Choroid plexus epithelial cell (primary cell): ENCODE results near the gene FRMPD4.

Experiments
- DNase-seq: peaks from one replicate; pipeline ENCODE4 v3.0.0-alpha.2; 2010; ENCODE audit warnings: low read depth
- H3K4me3 ChIP-seq: 2 replicates; pipeline ENCODE4 v1.5.1; 2011; ENCODE audit warnings: low read depth, mild to moderate bottlenecking, control low read depth, low read length, moderate library complexity
- TF ChIP-seq, protein P1 (sequence below): conservative IDR thresholded peaks from 2 replicates; pipeline ENCODE4 v1.5.1; 2011; ENCODE audit warnings: low read depth, mild to moderate bottlenecking, control low read depth, inconsistent platforms, low read length, moderate library complexity

The FRMPD4 gene

DNA sequence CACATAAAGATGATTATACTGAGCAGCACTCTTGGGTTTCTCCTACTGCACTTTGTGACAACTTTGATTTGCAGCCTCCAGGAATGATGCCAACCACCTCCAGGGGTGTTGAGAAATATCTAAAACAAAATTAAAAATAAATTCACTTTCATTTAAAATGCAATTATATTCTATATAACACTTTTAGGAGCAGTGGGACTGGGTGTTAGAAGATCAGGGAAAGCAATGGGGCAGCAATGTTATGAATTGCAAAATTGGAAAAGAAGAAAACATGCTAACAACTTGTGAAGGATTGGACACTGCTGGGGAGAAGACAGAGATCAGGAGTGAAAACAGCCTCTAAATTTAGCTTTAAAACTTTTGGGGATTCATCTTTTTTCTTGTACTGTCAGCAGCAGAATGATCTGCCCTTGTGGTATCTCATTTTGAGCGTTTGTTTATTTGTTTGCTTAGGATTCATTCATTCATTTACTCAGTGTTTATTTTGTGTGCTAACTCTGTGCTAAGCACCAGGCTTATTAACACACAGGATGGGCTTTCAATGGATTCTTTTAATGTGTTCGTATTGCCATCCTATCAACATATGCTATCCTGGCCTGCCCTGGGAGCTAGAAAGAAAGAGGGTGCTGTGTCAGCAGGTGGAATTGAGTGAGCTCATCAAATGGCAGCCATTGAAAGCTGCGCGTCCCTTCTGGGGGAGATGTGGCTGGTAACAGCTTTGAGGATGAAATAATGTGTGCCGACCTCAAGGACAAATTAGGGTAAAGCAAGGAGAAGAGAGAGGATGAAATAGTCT is 96.5 kb downstream of the FRMPD4 start:
- TF ChIP-seq, protein P1, sequence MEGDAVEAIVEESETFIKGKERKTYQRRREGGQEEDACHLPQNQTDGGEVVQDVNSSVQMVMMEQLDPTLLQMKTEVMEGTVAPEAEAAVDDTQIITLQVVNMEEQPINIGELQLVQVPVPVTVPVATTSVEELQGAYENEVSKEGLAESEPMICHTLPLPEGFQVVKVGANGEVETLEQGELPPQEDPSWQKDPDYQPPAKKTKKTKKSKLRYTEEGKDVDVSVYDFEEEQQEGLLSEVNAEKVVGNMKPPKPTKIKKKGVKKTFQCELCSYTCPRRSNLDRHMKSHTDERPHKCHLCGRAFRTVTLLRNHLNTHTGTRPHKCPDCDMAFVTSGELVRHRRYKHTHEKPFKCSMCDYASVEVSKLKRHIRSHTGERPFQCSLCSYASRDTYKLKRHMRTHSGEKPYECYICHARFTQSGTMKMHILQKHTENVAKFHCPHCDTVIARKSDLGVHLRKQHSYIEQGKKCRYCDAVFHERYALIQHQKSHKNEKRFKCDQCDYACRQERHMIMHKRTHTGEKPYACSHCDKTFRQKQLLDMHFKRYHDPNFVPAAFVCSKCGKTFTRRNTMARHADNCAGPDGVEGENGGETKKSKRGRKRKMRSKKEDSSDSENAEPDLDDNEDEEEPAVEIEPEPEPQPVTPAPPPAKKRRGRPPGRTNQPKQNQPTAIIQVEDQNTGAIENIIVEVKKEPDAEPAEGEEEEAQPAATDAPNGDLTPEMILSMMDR, result no peak
- no peak overlapping the region for H3K4me3 ChIP-seq
- no peak for DNase-seq

DNA sequence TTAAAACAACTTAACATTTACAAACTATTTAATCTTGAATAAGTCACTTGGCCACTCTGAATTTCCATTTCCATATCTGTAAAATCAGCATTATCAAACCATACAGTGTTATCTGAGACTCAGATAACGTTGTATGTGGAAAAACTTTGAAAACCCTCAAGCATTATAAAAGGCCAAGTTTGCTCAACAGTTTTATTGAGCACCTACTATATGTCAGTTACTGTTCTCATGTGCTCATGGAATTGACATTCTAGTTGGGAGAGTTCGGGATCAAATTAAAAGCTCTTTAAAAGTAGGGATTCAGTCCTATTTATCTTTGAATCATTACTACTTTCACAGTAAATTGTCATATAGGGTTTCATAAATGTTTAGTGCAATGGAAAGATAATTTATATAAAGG is 97.9 kb downstream of the FRMPD4 start:
- no peak for DNase-seq
- TF ChIP-seq, protein P1, result no peak
- no peak overlapping the region for H3K4me3 ChIP-seq

DNA sequence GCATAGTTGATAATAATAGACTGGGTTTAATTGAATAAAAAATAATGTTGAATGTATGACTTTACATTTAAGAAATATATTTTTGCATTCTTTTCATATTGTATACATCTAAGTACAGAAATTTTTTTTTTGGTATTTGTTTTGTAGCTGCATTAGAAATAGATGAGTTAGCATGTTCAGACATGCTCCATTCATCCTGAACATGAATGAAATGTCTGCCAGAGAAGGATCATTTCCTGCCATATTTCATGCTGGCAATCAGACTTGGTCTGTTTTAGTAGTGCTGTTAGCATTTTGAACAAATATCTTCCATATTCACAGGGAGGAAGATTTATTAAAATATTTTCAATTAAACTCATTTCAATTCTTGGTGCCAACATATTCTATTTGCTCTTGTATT is 98.9 kb downstream of the FRMPD4 start:
- no peak for DNase-seq
- TF ChIP-seq, protein P1, result no peak

DNA sequence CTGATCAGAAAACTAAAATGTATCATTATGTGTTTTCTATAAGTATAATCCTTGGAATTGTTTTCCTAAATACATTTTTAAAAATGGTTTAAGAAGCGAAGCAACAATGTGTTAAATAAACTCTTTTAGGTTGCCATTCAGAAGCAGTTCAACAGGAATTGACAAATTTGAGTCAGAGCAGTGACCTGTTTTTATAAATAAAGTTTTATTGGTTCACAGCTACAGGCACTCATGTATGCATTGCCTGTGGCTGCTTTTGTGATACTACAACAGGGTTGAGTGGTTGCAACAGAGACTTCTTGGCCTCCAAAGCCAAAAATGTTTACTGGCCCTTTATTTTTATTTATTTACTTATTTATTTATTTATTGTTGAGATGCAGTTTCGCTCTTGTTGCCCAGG is 99.5 kb downstream of the FRMPD4 start:
- H3K4me3 ChIP-seq, result no peak overlapping the region
- TF ChIP-seq, protein P1, result no peak
- DNase-seq, result no peak

More for the DNA sequence above, 98.9 kb downstream of the FRMPD4 start:
- no peak overlapping the region for H3K4me3 ChIP-seq

DNA sequence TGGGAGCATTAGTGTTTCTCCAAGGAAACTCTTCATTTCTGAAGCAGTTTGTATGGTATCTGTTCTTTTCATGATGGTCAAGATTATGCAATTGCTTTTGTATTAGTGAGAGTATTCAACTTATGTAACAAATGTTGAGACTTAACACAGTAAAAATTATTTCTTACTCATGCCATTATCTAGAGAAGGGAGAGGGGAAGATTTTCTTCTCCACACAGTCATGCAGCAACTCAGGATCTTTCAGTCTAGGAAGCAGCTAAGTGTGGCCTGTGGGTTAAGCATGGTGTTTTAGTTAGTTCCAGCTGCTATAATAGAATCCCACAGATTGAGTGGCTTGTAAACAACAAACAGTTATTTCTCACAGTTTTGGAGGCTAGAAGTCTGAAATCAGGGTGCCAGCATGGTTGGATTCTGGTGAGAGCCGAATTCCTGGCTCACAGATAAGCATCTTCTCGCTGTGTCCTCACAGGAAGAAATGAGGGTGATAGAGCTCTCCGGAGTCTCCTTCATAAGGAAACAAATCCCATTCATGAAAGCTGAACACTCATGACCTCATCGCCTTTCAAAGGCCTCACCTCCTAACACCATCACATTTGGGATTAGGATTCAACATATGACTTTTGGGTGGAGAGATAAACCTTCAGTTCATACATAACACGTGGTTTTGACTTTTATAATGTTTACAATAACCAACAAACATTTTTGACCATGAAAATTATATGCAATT is 101.2 kb downstream of the FRMPD4 start:
- TF ChIP-seq, protein P1, result no peak
- no peak for DNase-seq
- no peak overlapping the region for H3K4me3 ChIP-seq

- TF ChIP-seq, protein P1, result no peak
- no peak overlapping the region for H3K4me3 ChIP-seq
- no peak for DNase-seq
Observed at GRCh38 chrX:12240491-12240890, 102.2 kb downstream of the FRMPD4 start.
